Inflammatory macrophage (primary cell): ENCODE results near the gene PRDM16.

Source experiments
- DNase-seq, 2 donors: peaks; one replicate each; pipeline ENCODE4 v3.0.0-alpha.2; 2020 to 2022
- total RNA-seq, 18 experiments: gene quantifications; one replicate each; lab custom pipeline; 2026; ENCODE audit warnings: mixed read lengths in 6 of 18, inconsistent platforms in 2 of 18; lab: John Stamatoyannopoulos, UW

The PRDM16 gene
- 0 to 0.24 (median 0) reads per million in 18 experiments for total RNA-seq

DNA sequence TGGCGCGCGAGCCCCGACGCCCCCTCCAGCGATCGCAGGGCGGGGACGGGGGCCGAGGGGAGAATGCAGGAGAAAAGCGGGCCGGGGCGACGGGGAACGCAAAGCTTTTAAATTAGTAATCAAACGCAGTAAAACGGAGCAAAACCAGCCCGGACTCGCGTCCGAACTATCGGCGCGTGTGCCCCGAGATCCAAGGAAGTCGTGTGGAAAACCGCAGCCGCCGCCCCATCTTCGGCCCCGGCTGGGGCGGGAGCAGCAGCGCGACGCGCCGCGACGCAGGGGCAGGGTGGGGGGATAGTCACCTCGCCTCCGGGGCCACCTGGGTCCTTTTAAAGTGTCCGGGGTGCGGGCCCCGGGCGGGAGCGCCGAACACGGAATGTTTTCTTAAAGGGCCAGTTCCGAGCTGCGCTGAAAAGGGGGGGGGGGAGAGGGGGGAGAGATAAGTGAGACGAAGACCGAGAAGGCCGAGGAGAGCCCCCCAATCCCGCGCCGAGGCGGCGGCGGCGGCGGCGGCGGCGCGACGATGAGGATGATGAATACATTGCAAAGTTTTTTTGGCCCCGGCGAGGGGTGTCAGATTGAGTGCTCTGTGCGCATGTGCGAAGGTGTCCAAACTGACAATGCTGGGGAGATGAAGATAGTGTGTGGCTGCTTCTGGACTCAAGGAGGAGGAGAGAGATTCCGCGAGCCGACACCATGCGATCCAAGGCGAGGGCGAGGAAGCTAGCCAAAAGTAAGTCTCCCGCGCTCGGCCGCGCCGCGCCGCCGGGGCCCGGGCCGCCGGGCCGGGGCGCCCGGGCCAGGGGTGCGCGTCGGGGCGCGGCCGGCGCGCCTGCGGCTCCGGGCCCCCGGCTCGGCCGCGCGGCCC lies at the start of gene PRDM16:
PRDM16 (plus strand) TSS at position 640 of the 868 bp plus-strand sequence; CDS start at position 697, 57 bp downstream.
- no peak for DNase-seq

DNA sequence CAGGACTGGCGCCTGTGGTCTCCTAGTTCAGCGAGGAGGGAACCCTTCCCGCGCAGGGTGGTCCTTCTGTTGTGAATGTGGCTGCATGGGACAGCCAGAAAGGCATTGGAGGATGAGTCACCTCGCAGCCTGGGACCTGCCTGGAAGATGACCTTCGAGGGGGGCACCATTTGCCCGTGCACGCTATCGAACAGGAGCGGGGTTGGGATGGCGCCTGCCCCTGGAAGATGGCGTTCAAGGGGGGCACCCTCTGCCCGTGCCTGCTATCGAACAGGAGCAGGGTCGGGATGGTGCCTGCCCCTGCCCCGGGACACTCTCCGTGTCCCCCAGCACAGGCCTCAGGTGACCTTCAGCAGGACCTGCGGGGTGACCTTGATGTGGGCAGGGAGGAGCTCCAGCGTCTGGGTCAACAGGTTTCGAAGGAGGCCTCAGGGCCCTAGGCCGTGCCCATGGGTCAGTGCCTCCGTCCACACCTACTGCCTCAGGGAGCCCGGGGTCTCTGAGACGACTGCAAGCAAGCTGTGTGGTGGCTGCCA lies 49.4 kb upstream of the PRDM16 start:
- no peak for DNase-seq

DNA sequence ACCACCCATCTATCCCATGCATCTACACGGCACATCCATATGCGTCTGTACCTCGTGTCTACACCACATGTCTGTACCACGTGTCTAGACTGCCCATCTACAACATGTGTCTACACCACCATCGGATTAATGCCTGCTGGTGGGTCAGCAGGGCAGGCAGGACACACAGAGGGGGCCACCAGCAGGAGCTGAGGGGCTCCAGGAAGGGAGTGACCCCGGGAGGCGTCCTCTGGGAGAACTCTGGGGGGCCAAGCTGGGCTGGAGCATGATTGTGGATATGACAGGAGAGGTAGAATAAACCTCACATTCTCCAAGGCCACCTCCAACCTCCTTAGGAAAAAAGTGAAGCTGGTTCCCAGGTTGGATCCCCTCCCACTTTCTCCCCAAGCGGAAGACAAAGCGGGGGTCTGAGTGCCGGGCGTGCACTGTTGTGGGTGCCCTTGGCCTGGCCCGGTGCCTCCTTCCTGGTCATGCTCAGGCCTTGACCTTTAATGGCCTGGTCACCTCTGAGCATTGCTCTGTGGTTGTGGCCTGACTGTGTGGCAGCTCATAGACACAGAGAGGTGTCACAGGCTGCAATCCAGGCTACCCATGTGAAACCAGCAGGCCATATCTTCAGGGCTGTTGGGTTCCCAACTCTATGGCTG lies 48.6 kb upstream of the PRDM16 start:
- DNase-seq: no peak

DNA sequence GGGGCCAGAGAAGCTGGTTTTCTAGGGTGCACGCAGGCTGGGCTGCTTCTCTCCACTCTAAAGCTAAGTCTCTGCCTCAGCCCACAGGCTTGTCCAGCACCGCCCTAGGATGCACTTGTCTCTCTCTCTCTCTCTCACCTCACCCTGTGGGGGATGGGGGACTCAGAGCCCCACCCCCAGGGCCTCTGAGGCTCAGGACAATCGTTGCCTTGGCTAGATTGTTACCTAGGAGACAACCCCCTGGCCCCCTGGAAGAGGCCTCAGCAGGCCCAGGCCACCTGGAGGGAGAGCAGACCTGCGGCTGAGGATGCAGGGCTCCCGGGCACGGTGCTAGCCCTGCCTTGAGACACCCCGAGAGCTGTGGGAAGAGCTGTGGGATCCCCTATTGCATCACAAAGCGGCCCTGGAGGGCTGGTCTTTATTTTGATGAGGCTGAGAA lies 47.8 kb upstream of the PRDM16 start, which contains the start of gene ACTRT2:
ACTRT2 (plus strand) TSS at position 235 of the 439 bp plus-strand sequence. CDS start 220 bp downstream, outside the sequence.
- no peak for DNase-seq

DNA sequence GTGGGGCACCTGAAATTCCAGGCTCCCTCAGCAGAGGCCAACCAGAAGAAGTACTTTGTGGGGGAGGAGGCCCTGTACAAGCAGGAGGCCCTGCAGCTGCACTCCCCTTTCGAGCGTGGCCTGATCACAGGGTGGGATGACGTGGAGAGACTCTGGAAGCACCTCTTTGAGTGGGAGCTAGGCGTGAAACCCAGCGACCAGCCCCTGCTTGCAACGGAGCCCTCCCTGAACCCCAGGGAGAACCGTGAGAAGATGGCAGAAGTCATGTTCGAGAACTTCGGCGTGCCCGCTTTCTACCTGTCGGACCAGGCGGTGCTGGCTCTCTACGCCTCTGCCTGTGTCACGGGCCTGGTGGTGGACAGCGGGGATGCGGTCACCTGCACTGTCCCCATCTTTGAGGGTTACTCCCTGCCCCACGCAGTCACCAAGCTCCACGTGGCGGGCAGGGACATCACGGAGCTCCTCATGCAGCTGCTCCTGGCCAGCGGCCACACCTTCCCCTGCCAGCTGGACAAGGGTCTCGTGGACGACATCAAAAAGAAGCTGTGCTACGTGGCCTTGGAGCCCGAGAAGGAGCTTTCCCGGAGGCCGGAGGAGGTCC lies 47.1 kb upstream of the PRDM16 start:
- DNase-seq: no peak

DNA sequence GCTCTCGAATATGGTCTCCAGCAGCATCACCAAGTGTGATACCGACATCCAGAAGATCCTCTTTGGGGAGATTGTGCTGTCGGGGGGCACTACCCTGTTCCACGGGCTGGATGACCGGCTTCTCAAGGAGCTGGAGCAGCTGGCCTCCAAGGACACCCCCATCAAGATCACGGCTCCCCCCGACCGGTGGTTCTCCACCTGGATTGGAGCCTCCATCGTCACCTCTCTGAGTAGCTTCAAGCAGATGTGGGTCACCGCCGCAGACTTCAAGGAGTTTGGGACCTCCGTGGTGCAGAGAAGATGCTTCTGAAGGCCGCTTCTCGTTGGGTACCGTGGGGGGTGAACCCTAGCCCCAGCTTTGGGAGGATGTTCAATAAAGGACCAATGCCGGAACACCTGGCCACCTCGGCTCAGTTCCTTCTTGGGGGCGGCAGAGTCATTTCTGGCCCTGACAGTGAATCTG lies 46.5 kb upstream of the PRDM16 start:
- DNase-seq: no peak

DNA sequence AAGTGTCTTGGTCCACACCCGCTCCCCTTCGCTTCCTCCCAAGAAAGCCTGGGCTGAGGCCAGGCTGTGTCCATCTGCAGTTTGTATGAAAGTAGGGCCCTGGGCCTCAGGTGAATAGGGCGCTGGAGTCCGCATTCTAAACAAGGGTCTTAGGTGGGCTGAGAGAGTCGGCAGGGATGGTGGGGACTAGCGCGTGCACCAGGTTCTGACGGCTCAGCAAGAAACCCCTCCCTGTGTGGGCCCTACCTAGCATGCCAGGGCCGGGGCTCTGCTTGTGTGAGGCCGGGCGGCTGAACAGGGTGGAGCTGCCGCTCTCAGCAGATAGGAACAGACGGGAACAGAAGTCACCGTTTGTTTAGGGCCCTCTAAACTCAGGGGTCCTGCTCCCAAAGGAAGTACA lies 46.0 kb upstream of the PRDM16 start:
- no peak for DNase-seq

DNA sequence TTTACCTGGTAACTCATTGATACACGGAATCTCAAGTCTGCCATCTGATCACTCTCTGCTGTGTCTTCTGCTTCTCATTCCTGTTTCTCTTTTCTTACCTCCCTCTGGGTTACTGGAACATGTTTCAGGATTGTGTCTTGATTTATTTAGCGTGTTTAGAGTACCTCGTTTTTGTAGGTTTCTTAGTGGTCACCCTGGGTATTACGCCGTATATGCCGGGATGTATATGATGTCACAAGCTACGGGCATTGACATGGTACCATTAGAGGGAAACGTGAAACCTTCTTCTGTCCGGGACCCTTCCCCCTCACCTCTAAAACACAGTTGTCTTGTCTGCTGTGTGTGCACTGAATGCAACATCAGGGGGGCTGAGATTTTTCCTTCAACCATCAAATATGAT lies 45.0 kb upstream of the PRDM16 start:
- no peak for DNase-seq

DNA sequence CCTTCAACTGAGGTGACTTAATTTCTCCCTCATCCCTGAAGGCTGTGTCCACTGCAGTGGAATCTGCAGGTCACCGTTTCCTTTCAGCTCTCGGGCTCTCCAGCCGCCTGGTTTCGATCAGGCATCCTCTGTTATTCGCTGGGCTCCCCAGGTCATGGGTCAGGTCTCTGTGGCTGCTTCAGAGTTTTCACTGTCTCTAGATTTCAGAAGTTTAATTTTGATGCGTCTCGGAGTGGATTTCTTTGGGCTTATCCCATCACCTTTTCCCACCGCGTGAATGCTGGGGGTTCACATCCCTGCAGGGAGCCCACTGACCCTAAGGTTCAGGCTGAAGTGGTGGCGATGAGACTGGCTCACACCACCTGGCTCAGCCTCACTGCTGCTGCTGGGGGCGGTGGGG lies 44.4 kb upstream of the PRDM16 start:
- DNase-seq: no peak

DNA sequence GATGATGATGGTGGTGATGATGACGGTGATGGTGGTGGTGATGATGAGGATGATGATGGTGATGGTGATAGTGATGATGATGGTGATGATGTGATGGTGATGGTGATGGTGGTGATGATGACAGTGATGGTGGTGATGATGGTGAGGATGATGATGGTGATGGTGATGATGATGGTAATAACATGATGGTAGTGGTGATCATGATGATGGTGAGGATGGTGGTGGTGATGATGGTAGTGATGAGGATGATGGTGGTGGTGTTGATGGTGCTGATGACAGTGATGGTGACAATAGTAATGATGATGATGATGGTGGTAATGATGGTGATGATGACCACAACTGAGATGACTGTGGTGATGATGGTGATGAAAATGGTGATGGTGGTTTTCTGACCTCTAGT lies 42.9 kb upstream of the PRDM16 start:
- no peak for DNase-seq

DNA sequence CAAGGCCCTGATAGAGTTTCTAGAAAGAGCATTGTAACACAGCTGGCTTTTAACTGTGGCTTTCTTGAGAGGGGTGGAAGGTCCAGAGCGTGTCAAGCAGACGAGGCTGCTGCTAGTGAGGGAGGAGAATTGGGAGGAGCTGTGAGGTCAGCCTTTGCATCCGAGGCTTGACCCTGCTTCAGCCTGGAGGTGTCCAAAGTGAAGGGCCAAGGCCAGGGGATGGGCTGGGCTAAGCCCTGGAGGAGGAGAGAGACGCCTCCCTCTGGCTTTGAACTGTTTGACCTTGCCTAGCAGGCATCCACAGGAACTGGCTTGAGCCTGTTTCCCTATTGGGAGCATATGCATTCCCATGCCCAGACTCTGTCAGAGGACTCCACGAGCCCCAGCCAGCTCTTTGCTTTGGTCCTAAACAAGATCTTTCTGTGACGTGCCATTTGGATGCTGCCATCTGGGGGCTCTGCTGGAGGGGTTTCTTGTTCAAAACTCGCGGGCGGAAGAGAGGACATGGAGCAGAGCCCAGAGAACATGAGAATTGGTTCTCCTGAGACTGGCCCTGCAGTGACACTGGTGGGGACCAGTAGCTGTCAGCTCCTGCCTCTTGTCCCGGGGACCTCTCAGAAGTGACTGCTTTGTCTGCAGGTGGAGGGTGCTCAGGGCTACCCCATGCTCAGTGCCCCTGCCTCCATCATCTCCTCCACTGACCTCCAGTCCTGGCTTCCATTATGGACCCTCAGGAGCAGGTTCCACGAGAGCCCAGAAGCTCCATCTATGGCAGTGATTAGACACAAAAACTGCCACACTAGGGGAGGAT lies 42.2 kb upstream of the PRDM16 start:
- DNase-seq: no peak

DNA sequence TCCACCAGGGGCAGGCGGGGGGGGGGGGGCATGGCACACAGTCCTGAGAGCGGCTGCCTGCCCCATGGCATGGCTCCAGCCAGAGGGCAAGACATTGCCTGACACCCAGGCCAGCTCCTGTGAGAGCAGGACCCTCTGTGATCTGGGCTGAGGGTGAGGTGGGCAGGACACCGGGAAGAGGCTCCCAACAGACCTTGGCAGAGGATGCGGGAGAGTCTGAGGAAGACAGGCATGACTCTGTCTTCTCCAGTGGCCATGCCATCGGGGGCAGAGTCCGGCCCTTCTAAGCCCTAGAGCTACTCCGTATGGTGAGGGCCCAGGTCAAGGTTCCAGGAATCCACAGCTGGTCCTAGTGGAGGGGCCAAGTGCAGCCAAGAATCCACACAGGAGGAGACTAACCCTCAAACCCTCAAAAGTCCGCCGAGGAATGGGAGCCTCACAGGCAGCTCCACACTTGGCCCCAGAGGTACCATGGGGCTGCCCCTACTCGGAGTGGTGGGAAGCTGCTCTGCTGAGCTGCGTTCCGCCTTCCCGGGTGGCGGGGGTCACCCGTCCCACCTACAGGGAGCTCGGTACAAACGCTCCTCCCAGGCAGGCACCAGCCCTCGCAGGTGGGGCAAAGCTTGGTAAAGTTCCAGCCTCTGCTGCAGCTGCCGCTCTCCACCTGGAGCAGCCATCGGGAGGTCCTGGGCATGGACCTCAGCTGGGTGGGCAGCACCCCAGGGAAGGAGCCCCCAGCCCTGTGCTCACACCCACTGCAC lies 41.2 kb upstream of the PRDM16 start:
- DNase-seq: no peak

DNA sequence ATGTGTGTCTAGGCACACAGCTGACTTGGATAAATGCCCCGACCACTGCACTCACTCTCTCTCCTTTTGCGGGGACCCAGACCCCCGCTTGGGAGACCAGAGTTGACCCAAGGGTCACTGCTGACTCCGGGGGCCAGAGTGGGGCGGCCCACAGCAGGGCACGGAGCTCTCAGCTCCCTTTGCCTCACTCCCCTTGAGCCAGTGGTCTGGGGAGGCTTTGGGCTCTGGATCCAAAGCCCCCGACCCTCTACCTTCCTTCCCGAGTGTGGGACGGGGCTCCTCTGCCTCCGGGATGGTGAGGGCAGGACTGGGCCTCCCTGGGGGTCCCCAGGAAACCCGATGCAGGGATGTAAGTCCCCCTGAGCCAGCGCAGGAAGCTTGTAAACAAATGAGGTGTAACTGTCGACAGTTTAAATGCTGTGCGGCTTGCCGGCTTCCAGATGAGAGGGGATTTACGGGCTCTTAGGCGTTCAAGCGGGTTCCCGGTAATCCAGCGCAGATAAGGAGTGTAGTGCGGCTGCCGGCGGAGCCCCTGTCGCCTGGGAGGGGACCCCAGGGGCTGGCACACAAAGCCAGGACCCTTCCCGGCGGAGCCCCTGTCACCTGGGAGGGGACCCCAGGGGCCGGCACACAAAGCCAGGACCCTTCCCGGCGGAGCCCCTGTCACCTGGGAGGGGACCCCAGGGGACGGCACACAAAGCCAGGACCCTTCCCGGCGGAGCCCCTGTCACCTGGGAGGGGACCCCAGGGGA lies 40.3 kb upstream of the PRDM16 start:
- DNase-seq: no peak

DNA sequence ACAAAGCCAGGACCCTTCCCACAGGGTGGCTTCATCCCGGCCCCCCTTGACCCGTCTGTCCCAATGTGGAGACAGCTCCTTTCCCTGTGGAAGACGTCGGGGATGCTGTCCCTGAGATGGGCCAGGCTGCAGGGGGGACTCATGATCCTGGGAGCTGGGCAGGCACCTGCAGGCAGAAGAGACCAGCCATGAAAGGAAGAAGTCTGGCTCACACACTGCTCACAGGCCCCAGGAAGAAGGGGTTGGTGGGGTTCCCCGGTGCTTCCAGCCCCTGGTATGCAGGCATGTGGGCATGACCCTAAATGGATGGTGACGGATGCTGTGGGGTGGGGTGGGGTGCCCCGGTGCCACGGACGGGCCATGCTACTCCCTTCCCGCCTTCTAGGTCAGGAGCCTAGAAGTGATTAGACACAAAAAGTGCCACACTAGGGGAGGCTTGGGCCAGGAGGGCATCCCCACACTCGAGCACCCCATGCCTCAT lies 39.5 kb upstream of the PRDM16 start:
- no peak for DNase-seq

DNA sequence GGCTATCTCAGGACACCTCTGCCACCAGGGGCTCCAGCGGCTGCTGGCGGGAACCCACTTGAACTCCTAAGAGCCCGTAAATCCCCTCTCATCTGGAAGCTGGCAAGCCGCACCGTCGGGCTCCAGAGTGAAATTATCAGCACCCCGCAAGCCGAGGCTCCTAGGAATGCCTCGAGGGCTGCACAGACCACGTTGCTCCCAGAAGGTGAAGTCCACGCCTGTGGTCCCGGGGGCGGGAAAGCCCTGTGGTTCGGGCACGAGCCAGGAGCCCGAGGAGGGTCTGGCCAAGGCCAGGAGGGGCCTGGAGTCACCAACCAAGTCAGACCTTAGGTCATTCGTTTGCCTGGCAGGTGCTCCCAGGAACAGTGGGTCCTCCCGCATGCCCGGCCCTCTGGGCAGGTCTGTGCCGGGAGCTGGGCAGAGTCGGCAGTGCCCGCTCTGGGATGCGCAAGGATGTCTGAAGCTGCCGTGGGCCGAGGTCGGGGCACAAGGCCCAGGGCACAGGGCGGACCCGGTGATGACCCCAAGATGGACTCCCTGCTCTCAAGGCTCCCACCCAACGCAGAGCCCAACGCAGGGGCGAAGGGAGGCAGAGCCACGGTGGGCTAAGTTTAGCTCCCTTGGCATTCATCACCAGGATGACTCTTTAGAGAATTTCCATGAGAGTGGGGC lies 38.9 kb upstream of the PRDM16 start:
- no peak for DNase-seq

DNA sequence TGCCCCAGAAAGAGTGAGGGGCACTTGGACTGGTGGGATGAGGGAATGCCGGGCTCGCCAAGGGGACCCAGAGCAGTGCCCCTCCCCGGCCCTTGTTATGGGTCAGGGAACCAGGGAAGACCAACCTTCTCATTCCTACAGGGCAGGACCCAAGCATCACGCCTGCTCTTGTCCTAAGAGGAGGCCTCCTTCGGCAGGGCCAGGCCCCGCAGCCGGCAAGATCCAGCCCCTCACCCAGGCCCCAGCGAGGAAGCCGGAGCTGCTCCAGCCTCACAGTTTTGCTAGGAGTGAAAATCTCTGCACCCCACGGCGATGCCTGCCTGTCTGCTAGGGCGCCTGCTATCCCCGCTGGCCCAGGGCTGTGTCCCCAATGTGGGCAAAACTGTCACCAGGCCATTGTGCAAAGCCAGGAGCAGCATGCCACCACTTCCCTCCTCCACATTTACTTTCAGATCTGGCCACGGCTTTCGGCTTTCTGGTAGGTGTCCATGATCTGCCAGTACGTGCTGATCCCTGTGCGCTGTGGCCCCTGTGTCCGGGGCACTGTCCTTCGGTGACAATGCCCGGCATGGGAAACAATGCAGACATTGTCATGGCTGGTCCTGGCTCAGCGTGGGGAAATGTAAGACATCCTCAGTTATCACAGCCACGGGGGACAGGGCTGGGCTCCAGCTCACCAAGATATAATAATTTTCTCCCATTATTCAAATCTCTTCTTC lies 38.2 kb upstream of the PRDM16 start:
- DNase-seq: no peak

DNA sequence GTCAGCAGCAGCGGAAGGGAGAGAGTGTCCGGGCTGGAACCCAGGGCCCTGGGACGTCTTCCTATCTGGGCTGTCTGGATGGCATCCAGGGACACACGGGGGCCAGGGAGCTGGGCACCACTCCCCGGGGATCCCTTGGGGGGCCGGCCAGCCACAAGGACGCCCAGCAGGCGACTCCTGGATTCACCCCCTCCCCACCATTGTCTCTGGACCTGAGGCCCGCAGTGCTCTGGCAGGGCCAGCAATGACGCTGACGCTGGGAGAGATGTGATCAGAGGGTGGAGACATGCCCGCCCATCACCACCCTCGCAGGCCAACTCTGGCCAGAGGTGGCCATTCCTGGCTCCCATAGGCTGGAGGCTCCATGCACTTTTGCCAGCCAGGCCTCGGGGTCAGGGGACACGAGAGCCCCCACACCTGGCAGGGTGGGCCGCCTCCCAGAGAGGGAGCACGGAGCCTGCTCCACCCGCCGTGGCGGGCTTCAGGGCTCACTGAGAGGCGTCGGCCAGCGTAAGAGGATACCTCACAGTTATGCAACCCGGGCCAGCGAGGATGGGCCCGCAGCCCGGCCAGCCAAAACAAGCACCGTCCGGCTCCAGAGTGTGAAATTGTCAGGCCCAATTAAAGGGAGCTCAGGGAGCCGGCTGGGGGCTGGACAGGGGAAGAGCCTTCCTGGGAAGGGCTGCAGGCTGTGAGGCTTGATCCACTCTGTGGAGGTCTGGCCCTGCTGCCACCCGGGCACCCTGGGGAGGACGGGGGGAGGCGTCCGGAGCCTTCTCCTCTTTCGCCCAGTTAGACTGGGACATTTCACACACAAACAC lies 37.4 kb upstream of the PRDM16 start:
- no peak for DNase-seq

DNA sequence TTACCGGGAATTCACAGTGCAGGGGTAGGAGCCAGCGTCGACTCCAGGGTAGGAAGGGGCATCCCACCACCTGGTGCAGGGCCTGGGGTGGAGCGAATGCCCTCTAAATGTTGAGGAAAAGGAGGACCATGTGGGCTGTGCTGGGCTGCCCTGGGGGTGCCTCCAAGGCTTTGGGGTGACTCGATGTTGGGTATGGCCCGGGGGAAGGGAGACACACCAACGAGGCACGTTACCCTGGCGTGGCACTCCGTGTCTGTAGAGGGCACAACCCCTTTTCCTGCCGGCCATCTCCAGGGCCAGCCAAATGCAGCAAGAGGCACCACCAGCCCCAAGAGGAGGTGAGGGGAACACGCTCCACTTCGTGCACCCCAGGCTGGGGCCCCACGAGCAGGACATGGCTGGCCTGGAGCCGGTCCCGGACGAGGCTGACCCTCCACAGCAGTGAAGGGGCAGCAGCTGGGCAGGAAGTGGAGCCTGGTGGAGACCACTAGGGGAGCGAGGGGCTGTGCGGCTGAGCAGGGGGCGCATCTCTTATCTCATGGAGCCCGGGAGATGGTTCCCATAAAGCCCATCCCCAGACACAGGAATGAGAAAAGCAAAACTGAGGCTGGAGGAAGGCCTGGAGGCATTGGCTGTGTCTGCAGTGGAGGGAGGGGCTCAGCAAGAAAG lies 36.5 kb upstream of the PRDM16 start:
- DNase-seq: no peak
